Liver (tissue), 9 donors: ENCODE data around the gene THSD4. TPM values are rescaled to one million over a fixed set of nuclear protein-coding genes. Genes with fewer than 3 reads are reported as not detected.

ENCODE experiments used
- DNase-seq: peaks from one replicate; pipeline ENCODE4 v3.0.0-alpha.2; 2017; ENCODE audit warnings: low spot score
- H3K27ac ChIP-seq, 2 donors: one replicate each; pipeline ENCODE4 v1.7.0; 2013; ENCODE audit warnings: inconsistent platforms in 2 of 2, low read length in 2 of 2, control low read depth in 1 of 2, low read depth in 1 of 2, mild to moderate bottlenecking in 1 of 2
- H3K27me3 ChIP-seq, 4 donors: one replicate each; pipeline versions ENCODE4 v1.6.1 to v1.7.0; 2013; ENCODE audit warnings: low read length in 3 of 4, inconsistent platforms in 1 of 4, mild to moderate bottlenecking in 1 of 4, moderate library complexity in 1 of 4; ENCODE audit not compliant: control insufficient read depth in 4 of 4, insufficient read depth in 4 of 4
- H3K36me3 ChIP-seq, 4 donors: one replicate each; pipeline versions ENCODE4 v1.6.1 to v1.7.0; 2013; ENCODE audit warnings: low read length in 3 of 4, mild to moderate bottlenecking in 3 of 4, low read depth in 1 of 4, moderate library complexity in 1 of 4; ENCODE audit not compliant: control insufficient read depth in 4 of 4, insufficient read depth in 3 of 4
- H3K4me1 ChIP-seq, 4 donors: one replicate each; pipeline versions ENCODE4 v1.6.1 to v1.7.0; 2013; ENCODE audit warnings: low read length in 3 of 4, mild to moderate bottlenecking in 3 of 4, moderate library complexity in 1 of 4; ENCODE audit not compliant: control insufficient read depth in 4 of 4, insufficient read depth in 4 of 4
- H3K4me3 ChIP-seq, 3 donors: one replicate each; pipeline versions ENCODE4 v1.6.1 to v1.7.0; 2013; ENCODE audit warnings: low read length in 3 of 3, control low read depth in 1 of 3, low read depth in 1 of 3, mild to moderate bottlenecking in 1 of 3
- H3K9ac ChIP-seq, 2 donors: one replicate each; pipeline ENCODE4 v1.7.0; 2013; ENCODE audit warnings: low read length in 2 of 2, mild to moderate bottlenecking in 2 of 2, moderate library complexity in 2 of 2, control low read depth in 1 of 2, low read depth in 1 of 2
- H3K9me3 ChIP-seq, 4 donors: one replicate each; pipeline versions ENCODE4 v1.6.1 to v1.7.0; 2013; ENCODE audit warnings: low read length in 3 of 4; ENCODE audit not compliant: control insufficient read depth in 4 of 4
- ATF3 ChIP-seq: IDR thresholded peaks from 2 replicates; pipeline ENCODE4 v1.6.1; 2016; ENCODE audit warnings: antibody characterized with exemption
- EGR1 ChIP-seq, 2 donors: IDR thresholded peaks; 2 replicates each; pipeline ENCODE4 v1.6.1; 2016 to 2018; ENCODE audit warnings: antibody characterized with exemption in 2 of 2, low read depth in 2 of 2
- FOXA1 ChIP-seq: IDR thresholded peaks from 2 replicates; pipeline ENCODE4 v1.6.1; 2016; ENCODE audit warnings: antibody characterized with exemption
- FOXA2 ChIP-seq: IDR thresholded peaks from 2 replicates; pipeline ENCODE4 v1.6.1; 2016; ENCODE audit warnings: antibody characterized with exemption
- HNF4A ChIP-seq, 2 donors: conservative IDR thresholded peaks; 2 replicates each; pipeline ENCODE4 v1.6.1; 2016; ENCODE audit warnings: antibody characterized with exemption in 2 of 2, mild to moderate bottlenecking in 2 of 2
- RAD21 ChIP-seq, 2 donors: IDR thresholded peaks; 2 replicates each; pipeline ENCODE4 v1.6.1; 2016; ENCODE audit warnings: antibody characterized with exemption in 2 of 2, mild to moderate bottlenecking in 2 of 2
- SP1 ChIP-seq: IDR thresholded peaks from 2 replicates; pipeline ENCODE4 v1.6.1; 2018; ENCODE audit warnings: antibody characterized with exemption, mild to moderate bottlenecking
- ZBTB33 ChIP-seq: IDR thresholded peaks from 2 replicates; pipeline ENCODE4 v1.6.1; 2016; ENCODE audit warnings: antibody characterized with exemption
- WGBS: extraction: QIAGEN DNeasy Blood & Tissue Kit; methylation state at CpG from one replicate; pipeline ENCODE4 v1.1.7; 2013; 5-methylcytosine and 5-hydroxymethylcytosine counted together
- polyA plus RNA-seq, 2 donors: library from polyadenylated mRNA; stranded (reverse) in 1 of 2; unstranded in 1 of 2; fragments of 200-250 nt in 1 of 2; fragments of >200 nt in 1 of 2; fragmentation: Nextera tagmentation in 1 of 2; extraction: Ambion mirVana in 1 of 2; gene quantifications; one replicate each; pipeline versions ENCODE4 v1.2.1 to v1.2.3, GENCODE V29; 2013 to 2015
- total RNA-seq, 2 donors: library from RNA; depleted of rRNA; stranded (reverse); fragments of >200 nt; gene quantifications; one replicate each; pipeline ENCODE4 v1.2.3, GENCODE V29; 2014
- TF ChIP-seq, protein P1 (sequence below): fragments of 150-350 bp; IDR thresholded peaks from 2 replicates; pipeline ENCODE4 v1.5.1; 2017; ENCODE audit warnings: improper control_type of control experiment, low read depth, low read length; ENCODE audit not compliant: missing input control
- donor health status: healthy.
- donor health status: healthy.
- donor health status: healthy.
- donor health status: healthy.
- donor health status: healthy.

The THSD4 gene
- total and polyA plus RNA-seq, 4 donors = 0.23 to 11.5 (median 1.9) TPM

- TF ChIP-seq, protein P1, sequence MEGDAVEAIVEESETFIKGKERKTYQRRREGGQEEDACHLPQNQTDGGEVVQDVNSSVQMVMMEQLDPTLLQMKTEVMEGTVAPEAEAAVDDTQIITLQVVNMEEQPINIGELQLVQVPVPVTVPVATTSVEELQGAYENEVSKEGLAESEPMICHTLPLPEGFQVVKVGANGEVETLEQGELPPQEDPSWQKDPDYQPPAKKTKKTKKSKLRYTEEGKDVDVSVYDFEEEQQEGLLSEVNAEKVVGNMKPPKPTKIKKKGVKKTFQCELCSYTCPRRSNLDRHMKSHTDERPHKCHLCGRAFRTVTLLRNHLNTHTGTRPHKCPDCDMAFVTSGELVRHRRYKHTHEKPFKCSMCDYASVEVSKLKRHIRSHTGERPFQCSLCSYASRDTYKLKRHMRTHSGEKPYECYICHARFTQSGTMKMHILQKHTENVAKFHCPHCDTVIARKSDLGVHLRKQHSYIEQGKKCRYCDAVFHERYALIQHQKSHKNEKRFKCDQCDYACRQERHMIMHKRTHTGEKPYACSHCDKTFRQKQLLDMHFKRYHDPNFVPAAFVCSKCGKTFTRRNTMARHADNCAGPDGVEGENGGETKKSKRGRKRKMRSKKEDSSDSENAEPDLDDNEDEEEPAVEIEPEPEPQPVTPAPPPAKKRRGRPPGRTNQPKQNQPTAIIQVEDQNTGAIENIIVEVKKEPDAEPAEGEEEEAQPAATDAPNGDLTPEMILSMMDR = no peak
- no peak for TF ChIP-seq HNF4A (conservative IDR thresholded peaks at IDR 0.05)
Measured at GRCh38 chr15:71779073-71779797, 664.0 kb downstream of the THSD4 start (continued).

DNA sequence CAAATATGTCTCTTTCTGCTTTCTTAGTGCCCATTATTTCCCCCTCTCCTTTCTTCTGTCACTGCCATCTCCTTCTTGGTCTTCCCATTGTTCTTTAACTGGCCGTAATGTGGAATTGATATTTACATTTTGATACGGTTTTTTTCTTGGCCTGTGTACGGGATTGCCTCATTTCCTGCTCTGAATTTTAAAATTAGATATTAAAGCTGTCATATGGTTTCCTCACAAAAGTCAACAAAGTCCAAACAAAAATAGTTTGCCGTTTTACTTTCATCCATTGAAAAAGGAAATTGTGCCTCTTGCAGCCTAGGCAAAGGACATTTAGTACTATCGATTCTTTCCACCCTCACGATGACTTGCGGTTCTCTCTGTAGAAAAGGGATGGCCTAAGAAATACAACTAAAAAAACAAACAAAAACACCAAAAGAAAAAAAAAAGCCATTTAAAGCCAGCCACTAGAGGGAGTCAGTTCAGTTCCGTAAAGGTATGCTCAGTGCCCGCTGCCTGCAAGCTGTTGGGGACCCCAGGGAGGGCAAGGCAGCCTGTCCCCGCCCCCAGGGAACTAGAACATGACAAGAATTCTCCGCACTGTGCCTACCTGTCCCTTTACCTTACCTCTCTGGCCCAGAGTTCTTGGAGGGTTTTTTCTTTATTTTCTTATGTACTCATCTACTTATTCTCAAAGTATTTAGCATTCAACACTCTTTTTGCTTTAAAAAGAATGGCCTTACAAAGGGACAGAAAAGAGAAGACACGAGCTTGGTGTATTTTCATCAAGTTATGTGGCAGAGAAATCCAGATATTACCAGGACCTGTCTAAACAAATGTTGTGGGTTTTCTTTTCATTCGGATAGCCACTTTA, 665.1 kb downstream of the THSD4 start:
- H3K36me3 ChIP-seq = peaks cover 0 to 9% (median 2%) of the 10 kb centered on the region in 4 donors
- DNase-seq = no peak
- H3K27me3 ChIP-seq = no peaks in the 10 kb centered on the region
- H3K9me3 ChIP-seq = no peaks in the 10 kb centered on the region
- no peaks in the 10 kb centered on the region for H3K4me1 ChIP-seq
- no peak overlapping the region for H3K9ac ChIP-seq
- H3K4me3 ChIP-seq = no peak overlapping the region
- 15% methylated on average over 13 of the region's 13 CpGs for WGBS
- peak overlapping the region in 1 of 2 donors; percentile 28 for H3K27ac ChIP-seq
- TF ChIP-seq ATF3 (no peak), EGR1 (IDR thresholded peaks at IDR 0.05; ENCODE audit: low read depth in 2 of 2) (no peak), RAD21 (IDR thresholded peaks at IDR 0.05) (peak; percentile 67 to 75), FOXA2 (no peak), ZBTB33 (no peak), SP1 (no peak), FOXA1 (no peak)
- TF ChIP-seq, protein P1 = peak; percentile 66
